ENCODE results near the gene FAM53B.

FAM53B gene

GRCh38 chr10:124665558-124665957 lies 78.6 kb downstream of the FAM53B start:
- in situ Hi-C loops (cut with HindIII; ENCODE audit: low sequenced_read_pairs), result no loop called here
- no peak for DNase-seq (ENCODE audit: low read depth, low spot score)
- H3K4me3 ChIP-seq (ENCODE audit: low read depth, low read length), result no peak overlapping the region
- no peak for TF ChIP-seq CTCF (IDR thresholded peaks at IDR 0.05; ENCODE audit: low read depth, low read length)

GRCh38 chr10:124665091-124665490 lies 79.1 kb downstream of the FAM53B start:
- in situ Hi-C loops (cut with HindIII; ENCODE audit: low sequenced_read_pairs), result no loop called here
- TF ChIP-seq CTCF (IDR thresholded peaks at IDR 0.05; ENCODE audit: low read depth, low read length), result no peak
- no peak for DNase-seq (ENCODE audit: low read depth, low spot score)
- no peak overlapping the region for H3K4me3 ChIP-seq (ENCODE audit: low read depth, low read length)

GRCh38 chr10:124663766-124664360 lies 80.3 kb downstream of the FAM53B start:
- no peak overlapping the region for H3K4me3 ChIP-seq (ENCODE audit: low read depth, low read length)
- no peak for DNase-seq (ENCODE audit: low read depth, low spot score)
- in situ Hi-C loops (cut with HindIII; ENCODE audit: low sequenced_read_pairs), result no loop called here
- no peak for TF ChIP-seq CTCF (IDR thresholded peaks at IDR 0.05; ENCODE audit: low read depth, low read length)

GRCh38 chr10:124663228-124663627 lies 81.0 kb downstream of the FAM53B start:
- DNase-seq (ENCODE audit: low read depth, low spot score), result no peak
- in situ Hi-C loops (cut with HindIII; ENCODE audit: low sequenced_read_pairs), result no loop called here
- no peak overlapping the region for H3K4me3 ChIP-seq (ENCODE audit: low read depth, low read length)
- TF ChIP-seq CTCF (IDR thresholded peaks at IDR 0.05; ENCODE audit: low read depth, low read length), result no peak

- no peak for TF ChIP-seq CTCF (IDR thresholded peaks at IDR 0.05; ENCODE audit: low read depth, low read length)
- in situ Hi-C loops (cut with HindIII; ENCODE audit: low sequenced_read_pairs), result no loop called here
Measured at GRCh38 chr10:124661660-124662180, 82.5 kb downstream of the FAM53B start.

GRCh38 chr10:124660404-124661125 lies 83.6 kb downstream of the FAM53B start:
- in situ Hi-C loops (cut with HindIII; ENCODE audit: low sequenced_read_pairs), result no loop called here
- H3K4me3 ChIP-seq (ENCODE audit: low read depth, low read length), result no peak overlapping the region
- TF ChIP-seq CTCF (IDR thresholded peaks at IDR 0.05; ENCODE audit: low read depth, low read length), result no peak
- no peak for DNase-seq (ENCODE audit: low read depth, low spot score)

More at GRCh38 chr10:124661660-124662180, 82.5 kb downstream of the FAM53B start:
- H3K4me3 ChIP-seq (ENCODE audit: low read depth, low read length), result no peak overlapping the region
- DNase-seq (ENCODE audit: low read depth, low spot score), result no peak

All from astrocyte of the spinal cord (primary cell).